SK-N-MC (cell line): ENCODE results near the gene PRDM16.
"Not testable (repeated sequence)": the region's sequence is repeated elsewhere in the genome, so short reads cannot be mapped to it uniquely, and the experiment has no call there.

Source experiments
- DNase-seq: peaks from one replicate; pipeline ENCODE4 v3.0.0-alpha.2; 2011; ENCODE audit warnings: low read depth, low spot score
- H3K27ac ChIP-seq: fragments of 200-600 bp; sonication (generic); 2 replicates; pipeline ENCODE4 v1.5.1; 2016; ENCODE audit warnings: mixed run types
- H3K36me3 ChIP-seq: fragments of 200-600 bp; sonication (generic); 2 replicates; pipeline ENCODE4 v1.6.1; 2017; ENCODE audit warnings: antibody characterized with exemption, low read length, mixed read lengths; ENCODE audit not compliant: insufficient read depth
- H3K4me3 ChIP-seq: fragments of 200-600 bp; sonication (generic); 2 replicates; pipeline ENCODE4 v1.5.1; 2016
- H3K9ac ChIP-seq: fragments of 200-600 bp; sonication (generic); 2 replicates; pipeline ENCODE4 v1.8.0; 2017; ENCODE audit warnings: mixed run types, mixed read lengths; ENCODE audit not compliant: insufficient read length
- H3K9me3 ChIP-seq: fragments of 200-600 bp; sonication (generic); 2 replicates; pipeline ENCODE4 v1.6.1; 2017; ENCODE audit warnings: low read depth, mild to moderate bottlenecking, antibody characterized with exemption, low read length, moderate library complexity, mixed read lengths
- EZH2 ChIP-seq: fragments of 200-600 bp; sonication (generic); IDR thresholded peaks from one replicate; pipeline ENCODE4 v1.6.1; 2017; ENCODE audit warnings: antibody characterized with exemption
- FOXP2 ChIP-seq: optimal IDR thresholded peaks from 2 replicates; pipeline ENCODE3; 2011; ENCODE audit warnings: mild to moderate bottlenecking, moderate library complexity; ENCODE audit not compliant: insufficient read depth; ENCODE audit errors: extremely low read length, control extremely low read depth
- POLR2AphosphoS5 ChIP-seq: IDR thresholded peaks from 2 replicates; pipeline ENCODE4 v1.6.1; 2012; ENCODE audit warnings: mild to moderate bottlenecking, low read depth, low read length, borderline replicate concordance

PRDM16 gene

DNA sequence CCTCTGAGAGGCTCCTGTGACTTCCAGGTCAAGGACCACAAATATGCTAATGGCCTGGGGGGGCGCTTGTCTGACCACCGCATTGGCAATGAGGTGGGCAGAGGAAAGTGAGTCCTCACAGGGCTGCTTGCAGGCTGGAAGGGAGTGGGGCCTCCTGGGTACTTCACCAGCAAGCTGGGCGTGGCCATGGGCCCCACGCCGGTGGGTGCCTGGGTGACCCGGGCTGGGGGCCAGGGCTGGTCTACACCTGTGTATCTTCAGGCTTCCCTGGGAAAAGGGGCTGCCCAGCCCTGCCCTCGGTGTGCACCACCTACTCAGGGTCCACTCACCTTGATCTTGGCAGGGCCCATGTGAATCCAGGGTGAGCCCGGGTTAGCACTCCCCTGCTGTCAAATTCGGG, 167.4 kb downstream of the PRDM16 start:
- Histone ChIP-seq H3K9ac (no peak overlapping the region), H3K4me3 (no peak overlapping the region)

DNA sequence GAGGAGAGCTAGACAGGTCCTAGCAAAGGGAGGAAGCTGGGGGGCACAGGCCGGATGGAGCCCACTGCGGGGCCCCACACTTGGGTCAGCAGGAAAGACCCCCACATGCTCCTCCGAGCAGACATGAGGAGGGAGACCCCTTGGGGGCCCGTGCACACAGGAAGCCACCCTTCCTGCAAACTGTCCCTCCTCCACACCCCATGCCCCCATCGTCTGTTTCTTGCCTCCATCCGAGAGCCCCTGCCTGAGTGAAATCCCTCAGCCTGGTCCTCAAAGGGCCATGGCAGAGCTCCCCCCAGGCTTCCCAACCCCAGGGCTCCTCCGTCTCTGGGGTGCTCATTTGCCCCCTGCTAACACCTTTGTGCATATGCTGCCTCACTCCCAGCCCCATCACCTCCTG, 168.0 kb downstream of the PRDM16 start:
- TF ChIP-seq FOXP2 (no peak), POLR2AphosphoS5 (no peak), EZH2 (no peak)
- no peaks in the 10 kb centered on the region for H3K9me3 ChIP-seq
- H3K27ac ChIP-seq, result no peak overlapping the region
- DNase-seq, result no peak
- no peak overlapping the region for H3K9ac ChIP-seq
- H3K36me3 ChIP-seq, result no peaks in the 10 kb centered on the region
- H3K4me3 ChIP-seq, result no peak overlapping the region

More for the DNA sequence above, 167.4 kb downstream of the PRDM16 start:
- Histone ChIP-seq H3K9me3 (no peaks in the 10 kb centered on the region), H3K36me3 (no peaks in the 10 kb centered on the region), H3K27ac (no peak overlapping the region)
- DNase-seq, result no peak
- TF ChIP-seq FOXP2, result no peak
- no peak for TF ChIP-seq EZH2
- no peak for TF ChIP-seq POLR2AphosphoS5

DNA sequence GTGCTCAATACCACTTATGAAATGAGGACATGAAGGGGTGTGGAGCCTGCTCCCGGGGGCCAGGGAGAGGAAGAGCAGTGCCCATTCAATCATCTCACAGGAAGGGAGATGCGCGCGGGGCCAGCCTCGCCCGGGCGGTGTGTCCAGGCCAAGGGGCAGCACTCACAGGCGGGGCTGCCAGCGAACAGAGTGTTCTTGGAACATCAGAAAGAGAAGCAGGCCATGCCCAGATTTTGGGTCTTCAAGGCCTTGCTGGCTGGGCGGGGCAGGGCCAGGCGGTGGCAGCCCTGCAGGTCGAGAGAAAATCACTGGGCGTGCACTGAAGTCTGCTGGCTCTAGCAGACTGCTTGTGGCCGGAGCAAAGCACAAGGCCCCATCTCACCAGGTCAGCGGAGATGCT, 168.6 kb downstream of the PRDM16 start:
- DNase-seq, result no peak
- Histone ChIP-seq H3K9me3 (no peaks in the 10 kb centered on the region), H3K4me3 (no peak overlapping the region)

DNA sequence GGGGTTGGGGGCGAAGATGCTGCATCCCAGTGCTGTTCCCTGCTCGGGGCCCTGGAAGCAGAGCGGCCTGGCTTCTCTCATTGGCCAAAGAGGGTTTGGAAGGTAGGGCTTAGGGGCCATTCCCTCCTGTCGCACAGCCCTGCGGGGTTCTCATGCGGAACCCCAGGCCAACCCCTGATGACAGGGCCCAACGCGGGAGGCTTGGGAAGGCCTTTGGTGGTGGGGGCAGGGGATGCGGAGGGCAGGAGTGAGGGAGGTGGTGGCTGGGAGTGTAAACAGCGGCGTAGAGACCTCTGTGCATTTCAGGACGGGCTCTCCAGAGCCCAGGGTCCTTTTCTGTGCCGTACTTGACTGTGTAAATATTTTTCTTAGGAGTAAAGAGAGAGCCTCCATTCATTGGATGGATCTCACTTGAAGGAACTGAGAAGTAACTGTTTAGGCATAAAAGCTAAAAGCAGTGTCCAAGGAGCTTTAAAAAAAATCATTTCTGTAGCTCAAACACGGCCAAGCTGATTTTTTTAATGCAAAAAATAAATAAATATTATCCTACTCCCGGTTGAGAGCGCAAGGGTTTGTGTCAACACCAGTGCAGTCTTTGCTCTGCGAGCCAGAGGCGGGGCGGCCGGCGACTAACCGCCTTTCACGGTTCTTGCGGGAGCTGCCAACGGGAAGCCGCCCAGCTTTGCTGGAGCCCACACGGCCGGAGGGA, 169.1 kb downstream of the PRDM16 start:
- Histone ChIP-seq H3K9ac (no peak overlapping the region), H3K36me3 (no peaks in the 10 kb centered on the region), H3K9me3 (no peaks in the 10 kb centered on the region), H3K27ac (no peak overlapping the region), H3K4me3 (no peak overlapping the region)
- TF ChIP-seq POLR2AphosphoS5 (no peak), EZH2 (peak; percentile 61), FOXP2 (no peak)
- no peak for DNase-seq

More for the DNA sequence above, 168.6 kb downstream of the PRDM16 start:
- H3K9ac ChIP-seq, result no peak overlapping the region
- H3K27ac ChIP-seq, result no peak overlapping the region
- H3K36me3 ChIP-seq, result no peaks in the 10 kb centered on the region
- TF ChIP-seq FOXP2 (no peak), POLR2AphosphoS5 (no peak), EZH2 (no peak)

DNA sequence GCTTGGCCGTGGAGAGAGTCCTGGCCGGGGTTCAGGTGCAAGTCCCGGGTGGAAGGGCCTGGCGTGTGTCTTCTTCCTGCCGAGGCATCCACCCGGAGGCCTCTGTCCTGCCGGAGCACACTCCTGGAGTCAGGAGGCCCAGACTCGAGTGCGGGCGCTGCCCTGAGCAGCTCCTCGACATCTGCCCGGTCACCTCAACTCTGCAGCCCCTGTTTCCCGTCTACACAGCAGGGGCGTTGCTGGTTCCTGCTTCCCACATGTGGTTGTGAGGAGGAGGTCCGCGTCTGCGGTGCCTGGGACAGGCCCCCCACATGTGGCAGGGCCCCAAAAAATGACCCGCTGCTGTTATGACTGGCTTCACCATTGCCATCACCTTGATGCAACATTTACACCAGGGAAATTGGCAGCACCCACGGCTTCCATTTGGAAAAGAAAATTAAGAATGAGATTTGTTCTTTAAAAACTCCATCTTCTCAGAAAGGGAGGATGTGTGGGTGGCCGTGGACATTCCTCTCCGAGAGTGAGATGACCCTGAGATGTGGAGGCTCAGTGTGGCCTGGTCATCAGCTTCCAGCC, 169.8 kb downstream of the PRDM16 start:
- H3K9me3 ChIP-seq, result no peaks in the 10 kb centered on the region
- H3K36me3 ChIP-seq, result no peaks in the 10 kb centered on the region
- H3K27ac ChIP-seq, result no peak overlapping the region
- no peak overlapping the region for H3K4me3 ChIP-seq
- no peak overlapping the region for H3K9ac ChIP-seq
- TF ChIP-seq EZH2 (no peak), POLR2AphosphoS5 (no peak), FOXP2 (no peak)
- DNase-seq, result no peak

DNA sequence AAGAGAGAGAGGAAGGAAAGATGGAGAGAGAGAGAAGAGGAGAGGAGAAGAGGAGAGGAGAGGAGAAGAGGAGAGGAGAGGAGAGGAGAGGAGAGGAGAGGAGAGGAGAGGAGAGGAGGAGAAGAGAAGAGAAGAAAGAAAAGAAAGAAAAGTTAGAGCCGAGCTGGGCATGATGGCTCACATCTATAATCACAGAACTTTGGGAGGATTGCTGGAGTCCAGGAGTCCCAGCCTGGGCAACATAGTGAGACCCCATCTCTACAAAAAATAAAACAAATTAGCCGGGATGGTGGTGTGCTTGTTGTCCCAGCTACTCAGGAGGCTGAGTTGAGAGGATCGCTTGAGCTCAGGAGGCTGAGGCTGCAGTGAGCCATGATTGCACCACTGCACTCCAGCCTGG, 171.0 kb downstream of the PRDM16 start:
- H3K27ac ChIP-seq, H3K9me3 ChIP-seq: not testable (repeated sequence)

DNA sequence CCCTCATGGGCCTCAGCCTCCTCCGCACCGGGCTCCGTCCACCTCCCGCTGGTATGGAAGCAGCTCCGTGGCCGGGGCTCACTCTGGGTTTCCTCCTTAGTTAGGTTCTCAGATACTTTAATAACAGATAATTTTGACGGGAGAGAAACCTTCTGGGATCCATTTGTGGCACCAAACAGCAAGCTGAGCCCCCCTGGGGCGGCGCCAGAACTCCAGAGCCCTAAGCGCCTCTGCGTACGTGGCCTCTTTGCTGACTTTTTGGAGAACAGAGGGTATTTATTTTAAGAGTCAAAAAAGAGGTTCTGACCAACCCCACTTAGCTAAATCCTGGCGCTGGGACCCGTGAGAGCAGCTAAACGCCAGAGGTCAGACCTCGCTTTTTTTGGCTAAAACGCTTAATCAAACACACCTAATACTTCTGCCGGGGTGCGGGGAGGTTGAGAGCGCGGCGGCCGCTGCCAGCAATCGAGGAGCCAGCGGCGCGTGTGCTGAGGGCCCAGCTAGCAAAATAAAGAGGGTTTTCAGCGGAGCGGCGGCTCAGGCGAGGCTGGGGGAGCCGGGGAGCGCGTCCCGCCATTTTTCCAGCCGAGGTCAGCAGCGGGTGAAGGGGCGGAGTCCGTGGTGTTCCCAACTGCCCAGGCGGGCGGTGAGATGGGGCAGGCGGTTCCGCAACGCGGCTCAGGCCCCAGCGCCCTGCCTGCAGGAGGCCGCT, 171.7 kb downstream of the PRDM16 start:
- no peaks in the 10 kb centered on the region for H3K9me3 ChIP-seq
- H3K4me3 ChIP-seq, result no peak overlapping the region
- DNase-seq, result no peak
- TF ChIP-seq EZH2, result no peak
- no peaks in the 10 kb centered on the region for H3K36me3 ChIP-seq
- H3K27ac ChIP-seq, result no peak overlapping the region
- H3K9ac ChIP-seq, result no peak overlapping the region

More for the DNA sequence above, 171.0 kb downstream of the PRDM16 start:
- not testable (repeated sequence) for H3K4me3 ChIP-seq, H3K9ac ChIP-seq, H3K36me3 ChIP-seq, DNase-seq

DNA sequence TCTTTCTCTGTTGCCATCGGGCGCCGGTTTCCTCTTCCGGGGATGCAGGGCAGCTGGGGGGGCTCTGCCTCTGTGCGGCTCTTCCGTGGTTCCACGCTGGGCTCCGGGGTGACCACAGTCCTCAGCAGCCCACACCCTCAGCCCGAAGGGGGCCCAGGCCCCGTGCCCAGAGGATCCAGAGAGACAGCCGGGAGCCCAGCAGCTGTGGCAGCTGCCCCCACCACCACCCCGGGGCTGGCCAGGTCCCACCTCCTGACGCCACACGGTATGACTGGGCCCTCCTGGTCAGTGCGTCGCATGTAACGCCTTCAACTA, 172.2 kb downstream of the PRDM16 start:
- Histone ChIP-seq H3K27ac (no peak overlapping the region), H3K36me3 (no peaks in the 10 kb centered on the region), H3K4me3 (no peak overlapping the region), H3K9me3 (no peaks in the 10 kb centered on the region), H3K9ac (no peak overlapping the region)
- DNase-seq, result no peak
- no peak for TF ChIP-seq FOXP2
- no peak for TF ChIP-seq EZH2
- TF ChIP-seq POLR2AphosphoS5, result no peak
